Measurements from ENCODE around the gene CCL17.
"Not testable (repeated sequence)": the region's sequence is repeated elsewhere in the genome, so short reads cannot be mapped to it uniquely, and the experiment has no call there.

Gene CCL17

GRCh38 chr16:57390636-57391295 is 13.8 kb upstream of the CCL17 start:
- no peak for DNase-seq
- in situ Hi-C loops (cut with HindIII; ENCODE audit: low pct_ligation_motif_present, low pct_unique_long_range_greater_than_20kb, low sequenced_read_pairs): no loop called here

DNA sequence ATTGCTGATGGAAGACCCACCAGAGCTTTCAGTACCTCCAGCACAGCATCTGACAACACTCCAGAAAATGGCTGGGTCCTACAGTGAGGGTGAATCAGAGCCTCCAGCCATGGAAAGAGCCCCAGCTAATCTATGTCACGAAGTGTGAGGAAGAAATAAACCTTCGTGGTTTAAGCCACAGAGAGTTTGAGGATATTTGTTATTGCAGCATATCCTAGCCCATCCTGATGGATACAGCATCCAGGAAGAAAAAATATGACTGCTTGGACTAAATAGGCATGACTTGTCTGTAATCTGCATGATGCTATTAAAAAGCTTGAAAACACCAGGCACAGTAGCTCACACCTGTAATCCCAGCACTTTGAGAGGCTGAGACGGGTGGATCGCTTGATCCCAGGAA is 13.3 kb upstream of the CCL17 start:
- no peak for DNase-seq
- in situ Hi-C loops (cut with HindIII; ENCODE audit: low pct_ligation_motif_present, low pct_unique_long_range_greater_than_20kb, low sequenced_read_pairs): no loop called here

DNA sequence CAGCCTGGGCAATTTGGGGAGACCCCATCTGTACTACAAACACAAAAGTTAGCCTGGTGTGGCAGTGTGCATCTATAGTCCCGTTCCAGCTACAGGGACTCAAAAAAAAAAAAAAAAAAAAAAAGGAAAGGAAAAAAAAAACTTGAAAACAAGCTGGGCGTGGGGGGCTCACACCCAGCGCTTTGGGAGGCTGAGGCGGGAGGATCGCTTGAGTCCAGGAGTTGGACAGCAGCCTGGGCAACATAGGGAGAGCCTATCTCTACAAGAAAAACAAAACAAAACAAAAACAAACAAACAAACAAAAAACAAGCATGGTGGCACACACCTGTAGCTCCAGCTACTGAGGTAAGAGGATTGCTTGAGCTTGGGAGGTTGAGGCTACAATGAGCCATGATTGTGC is 12.9 kb upstream of the CCL17 start:
- in situ Hi-C loops (cut with HindIII; ENCODE audit: low pct_ligation_motif_present, low pct_unique_long_range_greater_than_20kb, low sequenced_read_pairs): no loop called here
- no peak for DNase-seq

DNA sequence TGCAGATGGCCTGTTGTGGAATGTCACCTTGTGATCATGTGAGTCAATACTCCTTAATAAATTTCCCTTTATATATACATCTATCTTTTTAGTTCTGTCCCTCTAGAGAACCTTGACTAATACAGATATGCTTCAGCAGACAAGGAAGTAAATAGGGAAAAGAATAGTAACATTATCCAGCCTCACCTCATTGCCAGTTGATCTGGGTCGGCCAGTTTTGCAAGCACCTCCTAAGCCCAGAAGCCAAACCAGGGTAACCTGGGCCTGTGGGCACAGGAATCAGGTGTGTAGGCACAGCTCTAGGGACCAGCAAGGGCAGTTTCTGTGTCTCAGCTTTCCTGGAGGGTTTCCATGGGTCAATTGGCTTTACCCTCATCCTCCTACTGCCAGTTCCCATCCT is 11.9 kb upstream of the CCL17 start:
- in situ Hi-C loops (cut with HindIII; ENCODE audit: low pct_ligation_motif_present, low pct_unique_long_range_greater_than_20kb, low sequenced_read_pairs): no loop called here
- no peak for DNase-seq

GRCh38 chr16:57394444-57394843 is 10.1 kb upstream of the CCL17 start:
- DNase-seq: no peak
- in situ Hi-C loops (cut with HindIII; ENCODE audit: low pct_ligation_motif_present, low pct_unique_long_range_greater_than_20kb, low sequenced_read_pairs): no loop called here

DNA sequence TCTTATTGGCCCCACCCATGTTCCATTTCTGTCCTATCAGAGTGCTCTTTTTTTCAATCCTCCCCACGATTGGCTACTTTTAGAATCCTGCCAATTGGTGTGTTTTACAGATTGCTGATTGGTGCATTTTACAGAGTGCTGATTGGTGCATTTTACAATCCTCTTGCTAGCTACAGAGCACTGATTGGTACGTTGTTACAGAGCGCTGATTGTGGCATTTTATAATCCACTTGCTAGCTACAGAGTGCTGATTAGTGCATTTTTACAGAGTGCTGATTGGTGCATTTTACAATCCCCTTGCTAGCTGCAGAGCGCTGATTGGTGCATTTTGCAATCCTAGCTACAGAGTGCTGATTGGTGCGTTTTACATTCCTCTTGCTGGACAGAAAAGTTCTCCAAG is 9.5 kb upstream of the CCL17 start:
- no peak for DNase-seq
- in situ Hi-C loops (cut with HindIII; ENCODE audit: low pct_ligation_motif_present, low pct_unique_long_range_greater_than_20kb, low sequenced_read_pairs): no loop called here

DNA sequence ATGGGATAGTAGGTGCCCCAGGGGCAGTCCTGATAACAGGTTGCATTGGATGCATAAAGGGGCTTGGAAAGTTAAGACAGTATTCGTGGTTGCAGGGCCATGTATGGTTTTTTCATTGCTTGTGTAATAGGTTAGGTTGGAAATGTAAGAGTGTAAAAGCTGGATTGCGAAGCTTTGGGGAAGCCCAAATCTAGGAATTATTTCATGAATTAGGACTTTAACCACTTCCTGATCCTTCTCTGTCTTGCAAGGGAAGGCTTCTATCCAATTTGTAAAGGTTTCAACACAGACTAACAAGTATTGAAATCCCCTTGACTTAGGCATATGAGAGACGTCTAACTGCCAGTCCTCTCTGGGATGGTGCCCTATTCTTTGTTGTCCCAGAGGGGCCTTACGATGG is 7.8 kb upstream of the CCL17 start:
- no peak for DNase-seq
- in situ Hi-C loops (cut with HindIII; ENCODE audit: low pct_ligation_motif_present, low pct_unique_long_range_greater_than_20kb, low sequenced_read_pairs): no loop called here

DNA sequence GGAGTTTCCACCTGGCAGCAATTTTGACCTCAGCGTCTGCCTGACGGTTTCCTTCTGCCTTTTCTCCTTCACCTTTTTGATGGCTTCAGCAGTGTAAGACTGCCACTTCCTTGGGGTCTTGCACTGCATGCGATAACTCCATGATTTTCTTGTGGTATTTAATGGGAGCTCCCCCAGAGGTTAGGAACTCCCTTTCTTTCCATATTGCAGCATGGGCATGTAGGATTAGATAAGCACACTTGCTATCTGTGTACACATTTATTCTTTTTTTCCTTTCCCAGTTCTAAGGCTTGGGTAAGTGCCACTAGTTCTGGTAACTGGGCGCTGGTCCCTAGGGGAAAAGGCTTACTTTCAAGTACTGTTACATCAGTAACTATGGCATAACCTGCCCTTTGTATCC is 7.1 kb upstream of the CCL17 start:
- DNase-seq; in situ Hi-C loops (cut with HindIII; ENCODE audit: low pct_ligation_motif_present, low pct_unique_long_range_greater_than_20kb, low sequenced_read_pairs): not testable (repeated sequence)

DNA sequence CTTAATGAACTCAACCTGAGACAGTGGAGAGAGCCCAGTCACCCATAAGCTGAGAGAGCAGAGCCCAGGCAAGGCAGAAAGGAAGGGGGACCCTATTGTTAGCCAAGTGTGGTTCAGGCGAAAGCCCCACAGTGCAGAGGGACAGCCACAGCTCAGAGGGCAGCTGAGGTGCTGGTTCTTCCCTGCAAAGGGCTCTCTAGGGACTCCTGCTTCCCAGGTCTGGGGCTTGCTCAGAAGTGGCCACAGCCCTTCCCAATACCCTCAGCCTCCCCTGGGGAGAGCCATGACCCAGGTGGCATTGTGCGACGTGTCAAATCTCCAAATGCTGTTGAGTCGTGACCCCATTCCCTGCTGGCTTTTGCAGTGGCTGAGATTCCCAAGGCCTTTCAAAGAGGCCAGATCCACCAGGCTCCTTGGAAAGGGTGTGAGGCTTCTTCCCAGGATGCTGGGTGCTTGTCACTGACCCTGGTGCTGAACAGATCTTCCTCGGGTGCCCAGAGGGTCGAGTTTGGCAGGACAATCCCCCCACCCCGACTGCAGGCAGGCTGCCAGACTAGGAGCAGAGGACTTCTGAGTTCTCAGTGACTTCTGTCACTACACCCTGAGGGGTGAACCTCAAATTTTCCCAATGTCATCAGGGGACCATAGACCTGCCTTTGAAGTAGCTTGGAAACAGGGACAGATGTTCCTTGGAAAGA is 2.5 kb upstream of the CCL17 start:
- in situ Hi-C loops (cut with HindIII; ENCODE audit: low pct_ligation_motif_present, low pct_unique_long_range_greater_than_20kb, low sequenced_read_pairs): no loop called here
- DNase-seq: no peak

- no peak for DNase-seq
- in situ Hi-C loops (cut with HindIII; ENCODE audit: low pct_ligation_motif_present, low pct_unique_long_range_greater_than_20kb, low sequenced_read_pairs): no loop called here
Measured at GRCh38 chr16:57405097-57405496, 530 bp downstream of the CCL17 start.

- DNase-seq: no peak
- in situ Hi-C loops (cut with HindIII; ENCODE audit: low pct_ligation_motif_present, low pct_unique_long_range_greater_than_20kb, low sequenced_read_pairs): no loop called here
Measured at GRCh38 chr16:57406881-57407280, 2.3 kb downstream of the CCL17 start.

DNA sequence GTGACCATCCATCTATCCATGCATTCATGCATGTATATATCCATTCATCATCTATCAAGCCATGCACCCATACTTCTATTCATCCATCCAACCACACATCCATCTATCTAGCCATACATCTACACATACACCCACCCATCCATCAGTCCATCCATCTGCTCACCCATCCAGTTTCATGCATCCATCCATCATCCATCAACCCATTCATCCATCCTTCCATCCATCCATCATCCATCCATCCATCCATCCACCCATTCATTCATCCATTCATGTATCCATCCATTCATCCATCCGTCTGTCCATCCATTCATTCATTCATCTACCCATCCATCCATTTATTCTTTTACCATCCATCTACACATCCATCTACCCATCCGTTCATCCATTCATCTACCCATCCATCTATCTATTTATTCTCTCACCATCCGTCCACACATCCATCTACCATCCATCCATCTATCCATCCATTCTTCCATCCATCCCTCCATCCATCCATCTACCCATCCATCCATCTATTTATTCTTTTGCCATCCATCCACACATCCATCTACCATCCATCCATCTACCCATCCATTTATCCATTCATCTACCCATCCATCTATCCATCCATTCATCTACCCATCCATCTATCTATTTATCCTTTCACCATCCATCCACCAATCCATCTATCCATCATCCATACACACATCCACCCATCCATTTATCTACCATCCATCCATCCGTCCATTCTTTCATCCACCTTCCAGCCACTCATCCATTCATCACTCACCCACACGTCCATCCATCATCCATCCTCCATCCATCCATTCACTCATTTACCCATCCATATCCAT is 3.2 kb downstream of the CCL17 start:
- in situ Hi-C loops (cut with HindIII; ENCODE audit: low pct_ligation_motif_present, low pct_unique_long_range_greater_than_20kb, low sequenced_read_pairs): no loop called here
- no peak for DNase-seq

- in situ Hi-C loops (cut with HindIII; ENCODE audit: low pct_ligation_motif_present, low pct_unique_long_range_greater_than_20kb, low sequenced_read_pairs): no loop called here
Measured at GRCh38 chr16:57409065-57409464, 4.5 kb downstream of the CCL17 start.

DNA sequence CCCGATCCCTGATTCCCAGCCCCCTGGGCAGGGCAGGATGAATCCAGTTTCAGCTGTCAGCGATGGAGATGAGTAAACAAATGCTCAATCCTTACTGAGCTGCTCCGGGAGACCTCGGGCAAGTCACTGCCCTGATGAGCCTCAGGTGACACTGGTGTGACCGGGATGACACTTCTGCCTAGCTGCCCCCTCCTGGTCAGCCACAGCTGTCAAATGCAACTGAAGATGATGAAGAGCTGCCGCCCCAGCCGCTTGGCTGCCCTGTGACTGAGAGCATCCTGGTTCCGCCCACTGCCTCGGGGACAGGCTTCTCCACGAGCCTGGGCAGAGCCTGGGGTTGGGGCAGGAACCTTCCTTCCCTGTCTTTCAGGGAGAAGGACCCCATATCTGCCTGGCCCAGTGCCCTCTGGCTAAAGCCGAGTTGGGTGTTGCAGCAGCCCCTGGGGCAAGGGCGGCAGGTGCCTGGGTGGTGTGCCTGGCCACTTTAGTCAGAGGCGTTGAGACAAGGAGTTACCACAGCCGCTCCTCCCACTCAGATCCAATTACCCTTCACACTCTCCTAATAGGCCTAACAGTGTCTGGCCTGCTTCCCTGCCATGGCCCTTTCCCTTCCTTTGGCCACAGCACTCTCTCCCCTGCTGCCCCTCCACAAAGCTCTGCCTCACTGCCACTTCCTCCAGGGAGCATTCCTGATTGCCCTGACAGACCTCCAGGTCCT is 5.5 kb downstream of the CCL17 start:
- in situ Hi-C loops (cut with HindIII; ENCODE audit: low pct_ligation_motif_present, low pct_unique_long_range_greater_than_20kb, low sequenced_read_pairs): no loop called here
- DNase-seq: no peak

More at GRCh38 chr16:57409065-57409464, 4.5 kb downstream of the CCL17 start:
- no peak for DNase-seq

- DNase-seq: no peak
- in situ Hi-C loops (cut with HindIII; ENCODE audit: low pct_ligation_motif_present, low pct_unique_long_range_greater_than_20kb, low sequenced_read_pairs): no loop called here
Measured at GRCh38 chr16:57411362-57411976, 6.9 kb downstream of the CCL17 start.

DNA sequence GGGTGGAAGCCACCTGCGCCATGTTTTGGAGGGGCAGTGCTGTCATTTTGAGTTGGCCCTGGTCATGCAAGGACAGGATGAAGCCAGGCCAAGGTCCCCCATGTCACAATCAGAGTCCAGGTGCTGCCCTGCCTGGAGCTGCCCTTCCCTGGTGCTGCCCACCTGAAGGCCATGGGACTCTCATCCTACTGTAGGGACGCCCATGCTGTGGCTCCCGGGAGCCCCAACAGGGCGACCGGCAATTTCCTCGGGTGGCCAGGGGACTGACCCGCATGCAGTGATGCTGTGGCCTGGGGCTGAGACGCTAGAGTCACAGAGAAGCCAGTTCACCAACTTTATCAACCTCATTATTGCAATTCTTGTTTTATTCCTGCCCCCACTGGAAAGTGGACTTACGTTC is 8.0 kb downstream of the CCL17 start:
- DNase-seq: no peak
- in situ Hi-C loops (cut with HindIII; ENCODE audit: low pct_ligation_motif_present, low pct_unique_long_range_greater_than_20kb, low sequenced_read_pairs): no loop called here

DNA sequence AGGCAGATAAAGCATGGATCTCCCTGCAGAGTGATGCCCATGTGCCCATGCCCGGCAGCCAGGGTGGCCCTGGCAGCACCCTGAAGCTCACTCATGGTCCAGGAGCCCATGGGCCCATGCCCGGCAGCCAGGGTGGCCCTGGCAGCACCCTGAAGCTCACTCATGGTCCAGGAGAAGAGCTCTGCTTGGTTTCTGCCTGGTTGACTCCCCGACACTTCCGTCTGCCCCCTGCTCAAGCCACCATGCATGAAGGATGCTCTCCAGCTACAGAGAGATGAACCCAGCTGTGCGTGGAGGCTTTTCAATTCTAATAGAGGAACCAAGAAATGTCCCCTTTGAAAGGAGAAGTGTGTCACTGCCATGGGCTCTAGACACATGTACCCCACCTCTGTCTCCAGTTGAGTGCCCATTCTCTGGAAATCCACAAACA is 8.7 kb downstream of the CCL17 start:
- in situ Hi-C loops (cut with HindIII; ENCODE audit: low pct_ligation_motif_present, low pct_unique_long_range_greater_than_20kb, low sequenced_read_pairs): no loop called here
- no peak for DNase-seq

GRCh38 chr16:57413733-57414132 is 9.2 kb downstream of the CCL17 start:
- no peak for DNase-seq
- in situ Hi-C loops (cut with HindIII; ENCODE audit: low pct_ligation_motif_present, low pct_unique_long_range_greater_than_20kb, low sequenced_read_pairs): no loop called here

DNA sequence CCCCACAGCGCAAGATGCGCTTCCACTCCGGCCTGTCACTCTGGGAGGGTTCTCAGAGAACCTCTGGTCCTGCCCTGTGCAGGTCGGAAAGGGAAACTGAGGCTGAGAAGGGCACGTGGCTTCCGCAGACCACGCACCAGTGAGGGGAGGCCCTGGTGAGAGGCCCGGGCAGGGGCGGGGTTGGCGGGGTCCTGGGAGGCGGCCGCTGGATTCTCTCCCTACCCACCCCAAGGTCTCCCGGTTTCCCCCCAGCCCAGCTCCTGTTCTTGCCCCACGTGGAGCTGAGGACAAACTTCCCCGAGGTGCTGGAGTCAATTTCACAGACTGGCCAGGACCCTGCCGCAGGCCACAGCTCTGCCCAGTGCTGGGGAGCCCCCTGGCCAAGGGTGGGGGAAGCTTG is 11.5 kb downstream of the CCL17 start:
- DNase-seq: no peak
- in situ Hi-C loops (cut with HindIII; ENCODE audit: low pct_ligation_motif_present, low pct_unique_long_range_greater_than_20kb, low sequenced_read_pairs): no loop called here
